ENCODE measurements around the gene AUH.
"Not testable (repeated sequence)": the region's sequence is repeated elsewhere in the genome, so short reads cannot be mapped to it uniquely, and the experiment has no call there.

Gene AUH, protein sequence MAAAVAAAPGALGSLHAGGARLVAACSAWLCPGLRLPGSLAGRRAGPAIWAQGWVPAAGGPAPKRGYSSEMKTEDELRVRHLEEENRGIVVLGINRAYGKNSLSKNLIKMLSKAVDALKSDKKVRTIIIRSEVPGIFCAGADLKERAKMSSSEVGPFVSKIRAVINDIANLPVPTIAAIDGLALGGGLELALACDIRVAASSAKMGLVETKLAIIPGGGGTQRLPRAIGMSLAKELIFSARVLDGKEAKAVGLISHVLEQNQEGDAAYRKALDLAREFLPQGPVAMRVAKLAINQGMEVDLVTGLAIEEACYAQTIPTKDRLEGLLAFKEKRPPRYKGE

GRCh38 chr9:91361291-91362050 lies at the start of gene AUH:
Gene AUH (minus strand): TSS chr9:91361918. CDS start chr9:91361889, 29 bp downstream.
- DNase-seq, result peak; percentile 78

DNA sequence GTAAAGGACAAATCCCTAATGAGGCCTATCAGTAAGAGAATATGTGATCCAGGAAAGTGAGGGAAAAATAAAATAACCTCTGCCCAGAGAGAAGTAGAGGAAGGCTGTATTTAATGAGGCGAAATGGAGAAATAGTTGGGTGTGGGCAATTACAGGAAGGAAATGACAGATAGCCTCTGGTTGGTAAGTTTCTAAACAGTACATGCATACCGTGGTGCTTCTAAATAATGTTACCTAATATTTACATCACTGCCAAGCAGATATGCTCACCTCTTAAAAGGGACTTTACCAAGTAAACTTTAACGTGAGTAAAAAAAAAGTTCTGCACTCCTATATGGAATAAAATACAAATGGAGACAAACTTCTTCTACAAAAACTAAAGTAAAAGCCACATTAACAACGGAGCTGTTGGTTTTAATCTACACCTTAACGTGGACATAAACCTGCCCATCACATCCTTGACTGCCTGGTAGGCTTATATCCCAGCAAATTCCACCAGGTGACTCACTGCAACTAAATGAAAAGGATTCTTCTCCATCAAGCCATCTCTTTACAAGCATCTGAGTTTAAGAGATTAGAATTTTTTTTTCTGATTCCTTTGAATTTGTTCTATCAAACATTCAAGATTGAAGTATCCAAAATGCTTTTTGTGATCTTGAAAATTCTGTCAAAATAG lies 49.5 kb upstream of the AUH start:
- no peak for DNase-seq

GRCh38 chr9:91410161-91410560 lies 48.4 kb upstream of the AUH start:
- no peak for DNase-seq

DNA sequence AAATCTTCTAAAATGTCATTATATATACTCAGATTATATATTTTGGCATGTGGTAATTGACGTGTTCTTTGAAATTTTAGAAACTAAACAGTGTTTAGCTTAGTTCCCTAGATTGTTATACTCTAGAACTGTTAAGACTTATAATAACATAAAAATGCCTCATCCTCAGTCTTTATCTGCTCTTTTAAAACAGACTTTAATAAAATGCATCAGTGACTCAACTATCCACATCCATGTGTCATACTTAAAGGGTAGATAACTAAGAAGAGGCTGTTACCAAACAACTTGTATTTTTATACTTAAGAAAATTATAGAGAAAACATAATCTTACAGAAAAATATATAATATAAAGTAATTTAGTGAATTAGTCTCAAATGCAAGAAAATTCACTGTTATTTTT lies 46.8 kb upstream of the AUH start:
- no peak for DNase-seq

DNA sequence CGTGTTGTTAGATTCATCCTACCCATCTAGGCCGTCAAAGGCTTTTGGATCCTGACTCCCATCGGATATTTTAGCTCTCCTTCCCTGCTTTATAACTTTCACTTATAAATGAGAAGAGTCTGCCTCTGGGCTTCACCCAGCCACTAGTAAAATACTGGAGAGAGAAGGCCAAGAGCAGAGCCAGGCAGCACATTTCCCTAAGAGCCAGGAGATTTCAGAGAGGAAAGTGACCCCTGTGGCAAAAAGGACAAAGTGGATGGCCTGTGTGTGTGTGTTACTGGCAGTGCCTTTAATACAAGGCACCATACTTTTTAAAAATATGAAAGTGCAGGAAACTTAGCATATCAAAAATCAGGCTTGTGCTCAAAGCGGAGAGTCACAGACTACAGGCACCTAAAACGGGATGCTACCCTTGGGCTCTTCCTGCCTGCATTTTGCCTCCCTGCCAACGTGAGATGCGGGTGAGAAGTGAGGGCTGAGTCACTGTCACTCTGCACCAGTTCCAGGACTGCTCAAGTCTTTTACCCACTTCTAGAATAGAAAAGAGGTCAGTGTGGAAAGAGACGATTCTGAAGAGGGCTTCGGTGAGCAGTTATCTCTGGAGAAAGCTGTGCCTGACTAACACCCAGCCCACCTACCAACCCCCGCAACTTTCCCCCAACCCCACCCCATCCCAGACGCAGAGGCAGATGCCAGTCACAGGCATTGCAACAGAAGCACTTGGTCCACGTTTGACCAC lies 46.0 kb upstream of the AUH start:
- DNase-seq, result no peak

DNA sequence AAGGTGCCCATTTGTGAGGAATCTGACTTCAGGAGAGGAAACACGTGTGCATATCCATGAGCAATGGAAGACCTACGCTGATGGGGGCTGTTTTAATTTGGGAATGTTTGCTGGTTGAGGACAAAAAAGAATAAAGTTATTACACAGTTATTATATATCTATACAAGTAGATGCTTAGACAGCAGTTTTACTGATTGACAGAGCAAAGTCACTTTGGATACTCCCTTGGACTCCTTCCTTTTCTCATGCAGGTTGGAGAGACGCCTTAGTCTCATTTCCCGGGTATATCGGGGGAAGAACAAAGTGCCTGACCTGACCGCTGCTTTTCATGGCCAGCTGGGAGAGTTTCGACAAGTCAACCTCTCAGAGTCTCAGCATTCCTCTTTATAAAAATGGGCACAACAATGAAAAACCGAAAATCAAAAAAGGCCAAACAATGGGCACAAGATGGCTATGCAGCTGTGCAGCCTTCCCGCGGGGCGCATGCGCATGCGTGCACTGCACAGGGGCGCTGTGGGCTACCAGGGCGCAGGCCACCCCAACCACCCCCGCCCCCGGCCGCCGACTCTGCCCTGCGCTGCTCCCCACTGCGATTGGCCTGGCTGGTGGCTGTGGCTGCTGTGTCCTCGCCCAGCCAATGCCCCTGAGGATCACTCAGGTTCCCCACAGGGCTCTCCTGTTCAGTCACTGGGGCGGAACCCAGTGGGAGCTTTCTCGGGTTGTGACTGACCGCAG lies 43.8 kb upstream of the AUH start:
- DNase-seq, result no peak

DNA sequence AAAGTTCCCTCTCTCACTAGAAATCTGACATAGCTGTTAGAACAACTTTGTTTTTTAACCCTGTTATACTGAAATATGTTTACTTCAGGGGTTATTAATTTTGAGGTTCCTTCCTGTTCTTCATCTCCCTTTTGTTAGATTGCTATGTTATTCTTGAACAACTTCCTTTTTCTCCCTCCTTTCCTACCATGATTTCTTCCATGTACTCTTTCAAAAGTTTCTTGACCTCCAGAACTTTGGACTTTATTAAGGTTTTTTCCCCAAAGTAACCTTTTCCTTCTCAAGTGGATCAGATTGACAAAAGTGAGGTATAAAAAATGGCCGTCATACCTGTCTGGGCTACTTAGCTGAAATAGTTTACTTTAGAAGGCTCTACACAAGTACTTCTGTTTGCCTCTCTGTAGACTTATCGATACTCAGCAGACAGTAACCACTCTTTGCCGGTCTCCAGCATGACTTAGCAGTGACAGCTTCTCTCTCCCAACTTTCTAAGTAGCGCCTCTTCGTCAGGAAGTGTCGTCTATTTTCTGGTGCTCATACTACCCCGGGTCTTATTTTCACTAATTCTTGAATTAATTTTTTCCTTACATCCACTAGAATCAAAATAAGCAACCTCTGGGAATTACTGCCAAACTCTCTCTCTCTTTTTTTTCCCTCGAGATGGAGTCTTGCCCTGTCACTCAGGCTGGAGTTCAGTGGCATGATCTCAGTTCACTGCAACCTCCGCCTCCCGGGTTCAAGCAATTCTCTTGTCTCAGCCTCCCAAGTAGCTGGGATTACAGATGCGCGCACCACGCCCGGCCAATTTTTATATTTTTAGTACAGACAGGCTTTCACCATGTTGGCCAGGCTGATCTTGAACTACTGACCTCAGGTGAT lies 42.2 kb upstream of the AUH start:
- DNase-seq, result no peak

- no peak for DNase-seq
Observed at GRCh38 chr9:91398926-91399325, 37.2 kb upstream of the AUH start.

DNA sequence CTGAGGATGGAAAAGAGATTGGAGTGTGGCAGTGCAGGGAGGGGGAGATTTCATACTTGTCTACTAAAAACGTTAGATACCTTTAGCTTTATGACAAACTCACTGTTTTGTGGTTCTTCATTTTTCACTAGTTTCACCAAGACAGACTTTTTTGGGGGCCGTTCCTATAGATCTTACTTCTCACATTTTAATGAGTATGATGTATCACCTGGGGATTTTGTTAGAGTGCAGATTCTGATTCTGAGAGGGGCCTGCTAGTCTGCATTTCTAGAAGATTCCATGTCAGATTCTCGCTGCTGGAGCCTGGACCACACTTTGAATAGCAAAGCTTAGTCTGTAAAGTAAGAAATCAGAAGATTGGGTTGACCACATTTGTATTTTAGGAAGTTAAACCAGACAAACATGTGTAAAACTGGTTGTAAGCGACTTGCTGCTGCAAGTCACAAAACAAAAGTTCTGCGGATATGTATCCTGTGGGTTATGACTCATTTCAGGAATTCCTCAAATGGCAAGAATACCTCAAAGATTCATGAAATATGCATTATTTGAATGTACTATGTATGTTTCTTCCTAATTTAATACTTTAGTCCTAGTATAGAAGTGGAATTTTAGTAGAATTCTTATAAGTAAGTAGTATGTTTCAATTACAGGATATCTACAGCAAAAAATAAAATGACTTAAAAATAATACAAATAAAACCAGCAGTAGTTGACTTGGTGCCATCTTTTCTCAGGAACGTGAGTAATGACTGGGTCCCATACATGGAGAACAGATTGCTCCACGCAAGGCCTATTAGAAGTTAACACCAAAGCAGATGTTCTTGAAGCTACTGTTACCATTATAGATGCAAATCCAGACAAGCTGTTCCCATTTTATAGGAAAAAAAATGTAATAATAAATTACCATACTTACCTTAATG lies 34.1 kb upstream of the AUH start:
- no peak for DNase-seq

DNA sequence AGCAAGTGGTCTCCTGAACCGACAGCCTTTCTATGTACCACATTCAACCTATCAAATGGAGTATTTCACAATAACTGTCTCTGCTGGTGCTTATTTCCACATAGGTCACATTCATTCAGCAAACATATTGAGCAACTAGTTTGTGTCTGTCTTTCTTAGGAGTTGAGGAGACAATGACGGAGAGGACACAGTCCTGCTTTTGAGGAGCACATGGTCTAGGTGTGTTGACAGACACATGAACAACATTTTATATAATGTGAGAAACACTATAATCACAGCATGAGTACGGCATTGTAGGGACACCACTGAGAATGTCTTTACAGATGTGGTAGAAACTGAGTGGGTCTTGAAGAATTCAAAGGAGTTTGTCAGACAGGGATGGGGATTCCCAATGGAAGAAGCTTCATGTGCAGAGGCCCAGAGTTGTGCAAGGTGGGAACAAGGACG lies 33.4 kb upstream of the AUH start:
- DNase-seq, result no peak

DNA sequence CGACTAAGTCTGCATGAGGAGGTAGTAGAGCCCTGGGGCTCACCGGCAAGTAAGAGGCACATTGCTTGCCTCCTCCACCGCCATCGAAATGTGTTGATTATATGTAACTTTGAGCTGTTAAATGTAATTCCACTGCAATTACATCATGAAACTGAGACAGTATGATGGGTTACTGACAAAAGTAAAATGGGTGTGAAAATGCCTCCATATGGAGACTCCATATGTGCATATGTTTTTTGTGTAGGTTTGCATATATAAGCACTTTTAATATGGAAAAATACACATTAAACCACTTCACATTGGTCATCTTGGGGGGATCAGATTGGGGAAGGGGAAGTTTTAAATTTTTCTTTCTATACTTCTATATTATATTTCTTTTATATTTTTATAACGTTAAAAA lies 32.1 kb upstream of the AUH start:
- no peak for DNase-seq

- no peak for DNase-seq
Observed at GRCh38 chr9:91392435-91392834, 30.7 kb upstream of the AUH start.

- DNase-seq, result no peak
Observed at GRCh38 chr9:91391818-91392217, 30.1 kb upstream of the AUH start.

- DNase-seq, result no peak
Observed at GRCh38 chr9:91391412-91391811, 29.7 kb upstream of the AUH start.

DNA sequence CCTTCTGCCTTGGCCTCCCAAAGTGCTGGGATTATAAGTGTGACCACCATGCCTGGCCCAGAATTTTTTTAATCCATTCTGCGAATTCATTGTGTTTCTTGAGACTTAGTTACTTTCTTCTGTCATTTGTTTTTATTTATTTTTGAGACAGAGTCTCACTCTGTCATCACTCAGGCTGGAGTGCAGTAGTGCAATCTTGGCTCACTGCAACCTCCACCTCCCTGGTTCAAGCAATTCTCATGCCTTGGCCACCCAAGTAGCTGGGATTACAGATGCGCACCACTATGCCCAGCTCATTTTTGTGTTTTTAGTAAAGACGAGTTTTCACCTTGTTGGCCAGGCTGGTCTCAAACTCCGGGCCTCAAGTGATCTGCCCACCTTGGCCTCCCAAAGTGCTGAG lies 28.0 kb upstream of the AUH start:
- not testable (repeated sequence) for DNase-seq

- DNase-seq, result no peak
Observed at GRCh38 chr9:91386765-91387164, 25.0 kb upstream of the AUH start.

DNA sequence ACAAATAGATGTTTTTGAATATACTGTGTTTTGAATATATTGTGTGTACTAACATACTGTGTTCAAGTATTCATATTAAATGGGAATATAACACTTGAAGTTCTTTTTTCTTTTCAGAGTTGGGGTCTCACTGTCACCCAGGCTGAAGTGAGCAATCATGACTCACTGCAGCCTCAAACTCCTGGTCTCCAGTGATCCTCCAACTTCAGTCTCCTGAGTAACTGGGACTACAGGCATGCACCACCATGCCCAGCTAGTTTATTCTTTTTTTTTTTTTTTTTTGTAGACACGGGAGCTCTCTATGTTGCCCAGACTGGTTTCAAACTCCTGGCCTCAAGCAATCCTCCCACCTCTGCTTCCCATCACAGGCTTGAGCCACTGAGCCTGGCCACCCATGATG lies 23.2 kb upstream of the AUH start:
- no peak for DNase-seq

- no peak for DNase-seq
Observed at GRCh38 chr9:91383577-91383976, 21.9 kb upstream of the AUH start.

GRCh38 chr9:91382298-91382697 lies 20.6 kb upstream of the AUH start:
- DNase-seq, result no peak

GRCh38 chr9:91379426-91379825 lies 17.7 kb upstream of the AUH start:
- DNase-seq, result no peak
